Tibial artery (tissue), 4 donors: ENCODE data around the gene LRRC10B.
A peak's percentile ranks its signal among the peaks of the same experiment; 100 is the strongest.
"Not testable (repeated sequence)": the region's sequence is repeated elsewhere in the genome, so short reads cannot be mapped to it uniquely, and the experiment has no call there.

Source experiments
- DNase-seq, 2 donors: peaks; one replicate each; pipeline ENCODE4 v3.0.0-alpha.2; 2019
- H3K27ac ChIP-seq, 2 donors: fragments of 200-600 bp; sonication (generic) in 1 of 2; 1 replicate in 1 of 2; 2 replicates in 1 of 2; pipeline ENCODE4 v1.5.1; 2018 to 2019; ENCODE audit warnings: mild to moderate bottlenecking in 1 of 2
- H3K27me3 ChIP-seq, 2 donors: fragments of 200-600 bp; sonication (generic) in 1 of 2; one replicate each; pipeline versions ENCODE4 v1.5.1 to v1.6.0; 2016 to 2019
- H3K36me3 ChIP-seq, 3 donors: fragments of 200-600 bp; sonication (generic) in 2 of 3; one replicate each; pipeline ENCODE4 v1.5.1; 2016 to 2019; ENCODE audit warnings: mild to moderate bottlenecking in 2 of 3
- H3K4me1 ChIP-seq, 4 donors: fragments of 200-600 bp; sonication (generic) in 2 of 4; 1 replicate in 3 of 4; 2 replicates in 1 of 4; pipeline ENCODE4 v1.5.1; 2016 to 2019
- H3K4me3 ChIP-seq, 2 donors: fragments of 200-600 bp; sonication (generic) in 1 of 2; 1 replicate in 1 of 2; 2 replicates in 1 of 2; pipeline ENCODE4 v1.5.1; 2018 to 2019; ENCODE audit warnings: mild to moderate bottlenecking in 2 of 2
- H3K9me3 ChIP-seq, 3 donors: fragments of 200-600 bp; sonication (generic) in 1 of 3; one replicate each; pipeline ENCODE4 v1.5.1; 2016 to 2019
- CTCF ChIP-seq, 2 experiments: fragments of 200-600 bp in 1 of 2; fragments of 450-650 bp in 1 of 2; IDR thresholded peaks; one replicate each; pipeline ENCODE4 v1.5.1; 2017 to 2019; ENCODE audit warnings: antibody characterized with exemption in 2 of 2, mild to moderate bottlenecking in 1 of 2, moderate library complexity in 1 of 2
- intact Hi-C: fragments of 100-400 bp; cut with DNase I; formaldehyde crosslinking; loops from one replicate; pipeline ENCODE4 v1.15.0; 2023; ENCODE audit warnings: low total_unique reads

Gene LRRC10B

GRCh38 chr11:61477126-61477525 lies 31.4 kb upstream of the LRRC10B start:
- no peaks in the 10 kb centered on the region for H3K27me3 ChIP-seq
- DNase-seq: peak in 1 of 2 donors; percentile 42
- TF ChIP-seq CTCF (IDR thresholded peaks at IDR 0.05): no peak
- no peaks in the 10 kb centered on the region for H3K9me3 ChIP-seq
- no peak overlapping the region for H3K4me3 ChIP-seq
- H3K36me3 ChIP-seq: peaks cover 0 to 10% (median 3%) of the 10 kb centered on the region in 3 donors
- intact Hi-C loops: no loop called here
- H3K27ac ChIP-seq: peak overlapping the region; percentile 55 to 58
- peaks cover 0 to 38% (median 20%) of the 10 kb centered on the region in 4 donors for H3K4me1 ChIP-seq

GRCh38 chr11:61477727-61478148 lies 30.8 kb upstream of the LRRC10B start:
- Histone ChIP-seq H3K27me3 (peaks cover 0 to 3% of the 10 kb centered on the region in 2 donors), H3K9me3 (no peaks in the 10 kb centered on the region), H3K27ac (peak overlapping the region; percentile 55 to 58), H3K4me3 (no peak overlapping the region), H3K36me3 (peaks cover 0 to 10% (median 3%) of the 10 kb centered on the region in 3 donors), H3K4me1 (peaks cover 0 to 31% (median 16%) of the 10 kb centered on the region in 4 donors)
- TF ChIP-seq CTCF (IDR thresholded peaks at IDR 0.05): peak; percentile 90 to 94
- intact Hi-C loops: loop anchor here (2.0 kb wide), 1 partner anchor 39 kb away; no protein-coding TSS in a partner anchor
- peak; percentile 38 to 81 for DNase-seq

GRCh38 chr11:61479360-61480058 lies 29.0 kb upstream of the LRRC10B start:
- H3K36me3 ChIP-seq, DNase-seq, H3K4me3 ChIP-seq, H3K9me3 ChIP-seq, H3K27me3 ChIP-seq, H3K27ac ChIP-seq: not testable (repeated sequence)
- peaks cover 0 to 18% (median 9%) of the 10 kb centered on the region in 4 donors for H3K4me1 ChIP-seq
- intact Hi-C loops: loop anchor here (2.0 kb wide), 1 partner anchor 37 kb away; no protein-coding TSS in a partner anchor

GRCh38 chr11:61480261-61480993 lies 28.1 kb upstream of the LRRC10B start:
- peaks cover 0 to 3% of the 10 kb centered on the region in 2 donors for H3K27me3 ChIP-seq
- no peaks in the 10 kb centered on the region for H3K9me3 ChIP-seq
- no peak overlapping the region for H3K27ac ChIP-seq
- intact Hi-C loops: no loop called here
- H3K4me3 ChIP-seq: no peak overlapping the region
- H3K4me1 ChIP-seq: peaks cover 0 to 18% (median 9%) of the 10 kb centered on the region in 4 donors
- DNase-seq: no peak
- no peak for TF ChIP-seq CTCF (IDR thresholded peaks at IDR 0.05)
- peaks cover 0 to under 1% (median 0%) of the 10 kb centered on the region in 3 donors for H3K36me3 ChIP-seq

- intact Hi-C loops: no loop called here
- no peak overlapping the region for H3K4me3 ChIP-seq
- H3K9me3 ChIP-seq: no peaks in the 10 kb centered on the region
- peaks cover 0 to 3% (median 0%) of the 10 kb centered on the region in 3 donors for H3K36me3 ChIP-seq
- no peak for TF ChIP-seq CTCF (IDR thresholded peaks at IDR 0.05)
- no peak overlapping the region for H3K27ac ChIP-seq
- no peak for DNase-seq
- peaks cover 0 to 3% of the 10 kb centered on the region in 2 donors for H3K27me3 ChIP-seq
- H3K4me1 ChIP-seq: peaks cover 0 to 18% (median 9%) of the 10 kb centered on the region in 4 donors
Observed at GRCh38 chr11:61480994-61481335, 27.6 kb upstream of the LRRC10B start.

GRCh38 chr11:61481806-61482205 lies 26.7 kb upstream of the LRRC10B start:
- Histone ChIP-seq H3K4me3 (no peak overlapping the region), H3K9me3 (no peaks in the 10 kb centered on the region), H3K27ac (no peak overlapping the region), H3K36me3 (peaks cover 0 to 4% (median 0%) of the 10 kb centered on the region in 3 donors), H3K4me1 (peaks cover 0 to 18% (median 8%) of the 10 kb centered on the region in 4 donors), H3K27me3 (peaks cover 0 to 3% of the 10 kb centered on the region in 2 donors)
- no peak for DNase-seq
- intact Hi-C loops: no loop called here
- no peak for TF ChIP-seq CTCF (IDR thresholded peaks at IDR 0.05)
